Skeletal muscle tissue (tissue), 4 donors: ENCODE measurements around the gene CDH23. TPM values are rescaled to one million over a fixed set of nuclear protein-coding genes. Genes with fewer than 3 reads are reported as not detected.

Experiments
- H3K27ac ChIP-seq: one replicate; pipeline ENCODE4 v1.7.0; 2013; ENCODE audit warnings: mild to moderate bottlenecking, low read depth, low read length, inconsistent platforms
- H3K27me3 ChIP-seq, 3 donors: one replicate each; pipeline ENCODE4 v1.7.0; 2013; ENCODE audit warnings: low read length in 3 of 3; ENCODE audit not compliant: control insufficient read depth in 3 of 3, insufficient read depth in 3 of 3
- H3K36me3 ChIP-seq, 3 donors: one replicate each; pipeline ENCODE4 v1.7.0; 2013; ENCODE audit warnings: low read length in 3 of 3; ENCODE audit not compliant: control insufficient read depth in 3 of 3, insufficient read depth in 3 of 3
- H3K4me1 ChIP-seq, 3 donors: one replicate each; pipeline ENCODE4 v1.7.0; 2013; ENCODE audit warnings: low read length in 3 of 3, mild to moderate bottlenecking in 3 of 3; ENCODE audit not compliant: control insufficient read depth in 3 of 3, insufficient read depth in 3 of 3
- H3K4me3 ChIP-seq, 3 donors: one replicate each; pipeline ENCODE4 v1.7.0; 2013; ENCODE audit warnings: low read length in 3 of 3
- H3K9ac ChIP-seq, 3 donors: one replicate each; pipeline ENCODE4 v1.7.0; 2013; ENCODE audit warnings: low read length in 3 of 3, mild to moderate bottlenecking in 3 of 3, moderate library complexity in 2 of 3, low read depth in 1 of 3
- H3K9me3 ChIP-seq, 3 donors: one replicate each; pipeline ENCODE4 v1.7.0; 2013; ENCODE audit warnings: low read length in 3 of 3; ENCODE audit not compliant: control insufficient read depth in 3 of 3
- total RNA-seq: library from RNA; depleted of rRNA; stranded (reverse); fragments of >200 nt; gene quantifications from one replicate; pipeline ENCODE4 v1.2.3, GENCODE V29; 2014
- donor health status: Osteomylitis.

The CDH23 gene
- total RNA-seq, 1 donor from 2014 or later: 3.7 TPM

GRCh38 chr10:71533936-71534335, 137.2 kb downstream of the CDH23 start:
- no peak overlapping the region for H3K27ac ChIP-seq
- no peak overlapping the region for H3K9ac ChIP-seq
- H3K4me1 ChIP-seq: no peaks in the 10 kb centered on the region
- no peaks in the 10 kb centered on the region for H3K9me3 ChIP-seq
- H3K36me3 ChIP-seq: no peaks in the 10 kb centered on the region
- H3K27me3 ChIP-seq: peaks cover 0 to 5% (median 2%) of the 10 kb centered on the region in 3 donors
- H3K4me3 ChIP-seq: no peak overlapping the region

- no peak overlapping the region for H3K9ac ChIP-seq
- no peaks in the 10 kb centered on the region for H3K4me1 ChIP-seq
- H3K9me3 ChIP-seq: no peaks in the 10 kb centered on the region
- H3K27ac ChIP-seq: no peak overlapping the region
- peaks cover 0 to 5% (median 2%) of the 10 kb centered on the region in 3 donors for H3K27me3 ChIP-seq
- no peak overlapping the region for H3K4me3 ChIP-seq
- no peaks in the 10 kb centered on the region for H3K36me3 ChIP-seq
These were observed 138.0 kb downstream of the CDH23 start for GRCh38 chr10:71534568-71535194.

- H3K36me3 ChIP-seq: no peaks in the 10 kb centered on the region
- H3K27me3 ChIP-seq: peaks cover 0 to 7% (median 2%) of the 10 kb centered on the region in 3 donors
- H3K4me1 ChIP-seq: no peaks in the 10 kb centered on the region
- no peak overlapping the region for H3K9ac ChIP-seq
- H3K9me3 ChIP-seq: no peaks in the 10 kb centered on the region
- no peak overlapping the region for H3K4me3 ChIP-seq
- no peak overlapping the region for H3K27ac ChIP-seq
These were observed 139.6 kb downstream of the CDH23 start for GRCh38 chr10:71536332-71536731.

GRCh38 chr10:71537125-71537524, 140.4 kb downstream of the CDH23 start:
- no peak overlapping the region for H3K9ac ChIP-seq

GRCh38 chr10:71537681-71538080, 141.0 kb downstream of the CDH23 start:
- H3K4me3 ChIP-seq: no peak overlapping the region
- no peaks in the 10 kb centered on the region for H3K9me3 ChIP-seq
- no peak overlapping the region for H3K9ac ChIP-seq
- peaks cover 0 to 7% (median 2%) of the 10 kb centered on the region in 3 donors for H3K27me3 ChIP-seq
- no peak overlapping the region for H3K27ac ChIP-seq
- H3K36me3 ChIP-seq: no peaks in the 10 kb centered on the region
- H3K4me1 ChIP-seq: no peaks in the 10 kb centered on the region

More at GRCh38 chr10:71537125-71537524, 140.4 kb downstream of the CDH23 start:
- no peak overlapping the region for H3K27ac ChIP-seq
- H3K9me3 ChIP-seq: no peaks in the 10 kb centered on the region
- H3K27me3 ChIP-seq: peaks cover 0 to 7% (median 2%) of the 10 kb centered on the region in 3 donors
- no peaks in the 10 kb centered on the region for H3K4me1 ChIP-seq
- no peaks in the 10 kb centered on the region for H3K36me3 ChIP-seq
- H3K4me3 ChIP-seq: no peak overlapping the region

GRCh38 chr10:71538608-71539260, 142.0 kb downstream of the CDH23 start:
- H3K36me3 ChIP-seq: no peaks in the 10 kb centered on the region
- no peak overlapping the region for H3K27ac ChIP-seq
- no peaks in the 10 kb centered on the region for H3K9me3 ChIP-seq
- peaks cover 0 to 7% (median 2%) of the 10 kb centered on the region in 3 donors for H3K27me3 ChIP-seq
- no peak overlapping the region for H3K9ac ChIP-seq
- H3K4me3 ChIP-seq: no peak overlapping the region
- no peaks in the 10 kb centered on the region for H3K4me1 ChIP-seq

GRCh38 chr10:71539442-71540118, 142.9 kb downstream of the CDH23 start:
- Histone ChIP-seq H3K27me3 (peaks cover 0 to 2% (median 0%) of the 10 kb centered on the region in 3 donors), H3K4me1 (no peaks in the 10 kb centered on the region), H3K9me3 (no peaks in the 10 kb centered on the region)

GRCh38 chr10:71542478-71542877, 145.8 kb downstream of the CDH23 start:
- no peak overlapping the region for H3K4me3 ChIP-seq
- no peak overlapping the region for H3K9ac ChIP-seq
- peaks cover 0 to 2% (median 0%) of the 10 kb centered on the region in 3 donors for H3K27me3 ChIP-seq

More at GRCh38 chr10:71539442-71540118, 142.9 kb downstream of the CDH23 start:
- no peak overlapping the region for H3K27ac ChIP-seq
- H3K4me3 ChIP-seq: no peak overlapping the region
- no peak overlapping the region for H3K9ac ChIP-seq
- no peaks in the 10 kb centered on the region for H3K36me3 ChIP-seq

GRCh38 chr10:71543608-71544170, 147.0 kb downstream of the CDH23 start:
- no peak overlapping the region for H3K9ac ChIP-seq
- H3K4me1 ChIP-seq: peaks cover 11 to 17% (median 14%) of the 10 kb centered on the region in 3 donors
- no peak overlapping the region for H3K4me3 ChIP-seq
- H3K36me3 ChIP-seq: no peaks in the 10 kb centered on the region
- no peak overlapping the region for H3K27ac ChIP-seq
- no peaks in the 10 kb centered on the region for H3K9me3 ChIP-seq
- H3K27me3 ChIP-seq: peaks cover 0 to 2% (median 0%) of the 10 kb centered on the region in 3 donors

More at GRCh38 chr10:71542478-71542877, 145.8 kb downstream of the CDH23 start:
- Histone ChIP-seq H3K36me3 (no peaks in the 10 kb centered on the region), H3K27ac (no peak overlapping the region), H3K9me3 (no peaks in the 10 kb centered on the region), H3K4me1 (peaks cover 2 to 6% (median 4%) of the 10 kb centered on the region in 3 donors)
